DND-41 (cell line): ENCODE data around the gene MRPL55.

Source experiments
- ATAC-seq: fragments of 200-7000 bp; cut with Tn5 transposase; 3 replicates; pipeline ENCODE4 v1.9.1; 2021; ENCODE audit warnings: low read depth; ENCODE audit not compliant: insufficient read depth
- DNase-seq: peaks from one replicate; pipeline ENCODE4 v3.0.0-alpha.2; 2020
- H2AFZ ChIP-seq: 2 replicates; pipeline ENCODE4 v1.6.0; 2012; ENCODE audit warnings: low read depth, low read length
- H3K27ac ChIP-seq: 2 replicates; pipeline ENCODE4 v1.5.1; 2012; ENCODE audit warnings: low read length, inconsistent platforms
- H3K27me3 ChIP-seq: fragments of 200-600 bp; sonication (generic); 2 replicates; pipeline ENCODE4 v1.6.0; 2012; ENCODE audit warnings: low read length, mild to moderate bottlenecking, inconsistent platforms; ENCODE audit not compliant: insufficient read depth, poor library complexity
- H3K36me3 ChIP-seq: 2 replicates; pipeline ENCODE4 v1.5.1; 2012; ENCODE audit warnings: low read length, inconsistent platforms; ENCODE audit not compliant: insufficient read depth
- H3K4me1 ChIP-seq: 2 replicates; pipeline ENCODE4 v1.5.1; 2012; ENCODE audit warnings: mild to moderate bottlenecking, low read length; ENCODE audit not compliant: insufficient read depth
- H3K4me2 ChIP-seq: 2 replicates; pipeline ENCODE4 v1.6.0; 2012; ENCODE audit warnings: mild to moderate bottlenecking, moderate library complexity, low read length, inconsistent platforms; ENCODE audit not compliant: insufficient read depth
- H3K4me3 ChIP-seq, 2 experiments: fragments of 200-600 bp in 1 of 2; shearing (Covaris generic) in 1 of 2; 2 replicates each; pipeline ENCODE4 v1.5.1; 2012 to 2016; ENCODE audit warnings: inconsistent platforms in 2 of 2, low read length in 2 of 2, mild to moderate bottlenecking in 2 of 2, low read depth in 1 of 2, moderate library complexity in 1 of 2
- H3K79me2 ChIP-seq: 2 replicates; pipeline ENCODE4 v1.6.0; 2012; ENCODE audit warnings: low read length, inconsistent platforms; ENCODE audit not compliant: insufficient read depth
- H3K9ac ChIP-seq: 2 replicates; pipeline ENCODE4 v1.6.0; 2012; ENCODE audit warnings: low read depth, mild to moderate bottlenecking, inconsistent platforms, low read length, moderate library complexity
- H3K9me3 ChIP-seq: 2 replicates; pipeline ENCODE4 v1.5.1; 2012; ENCODE audit warnings: low read length, moderate library complexity, mild to moderate bottlenecking, inconsistent platforms; ENCODE audit not compliant: insufficient read depth, severe bottlenecking
- H4K20me1 ChIP-seq: 2 replicates; pipeline ENCODE4 v1.6.0; 2012; ENCODE audit warnings: low read length; ENCODE audit not compliant: insufficient read depth
- EZH2 ChIP-seq: IDR thresholded peaks from 3 replicates; pipeline ENCODE4 v1.6.1; 2012; ENCODE audit warnings: borderline replicate concordance, low read depth, mild to moderate bottlenecking, moderate library complexity, low read length, inconsistent platforms; ENCODE audit not compliant: severe bottlenecking
- TF ChIP-seq, protein P1 (sequence below): IDR thresholded peaks from 2 replicates; pipeline ENCODE4 v1.5.1; 2012; ENCODE audit warnings: borderline replicate concordance, low read length, moderate library complexity, mild to moderate bottlenecking; ENCODE audit not compliant: poor library complexity, severe bottlenecking; ENCODE audit errors: extremely low read depth

Gene MRPL55

DNA sequence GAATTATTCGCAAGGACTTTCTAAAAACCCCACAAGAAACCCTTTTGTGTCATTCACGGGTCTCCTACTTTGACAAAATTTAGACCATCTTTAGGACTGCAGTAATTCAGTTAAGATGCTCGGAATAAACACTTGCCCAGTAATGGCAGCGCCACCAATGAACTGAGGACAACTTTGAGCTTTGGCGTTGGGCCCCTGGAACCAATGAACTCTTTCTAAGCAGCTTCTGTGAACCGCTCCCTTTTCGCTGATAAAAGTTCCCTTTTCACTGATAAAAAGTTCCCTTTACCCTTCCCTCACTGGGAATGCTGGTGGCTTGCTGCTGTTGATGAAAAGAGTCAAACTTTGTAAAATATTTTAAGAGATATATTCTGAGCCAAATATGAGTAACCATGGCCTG, 1.5 kb upstream of the MRPL55 start:
- H3K36me3 ChIP-seq, result peaks cover 24% of the 10 kb centered on the region
- H3K4me2 ChIP-seq, result peak overlapping the region; percentile 91
- DNase-seq, result no peak
- no peak overlapping the region for H2AFZ ChIP-seq
- no peaks in the 10 kb centered on the region for H3K27me3 ChIP-seq
- no peak overlapping the region for H3K4me3 ChIP-seq
- TF ChIP-seq, protein P1, sequence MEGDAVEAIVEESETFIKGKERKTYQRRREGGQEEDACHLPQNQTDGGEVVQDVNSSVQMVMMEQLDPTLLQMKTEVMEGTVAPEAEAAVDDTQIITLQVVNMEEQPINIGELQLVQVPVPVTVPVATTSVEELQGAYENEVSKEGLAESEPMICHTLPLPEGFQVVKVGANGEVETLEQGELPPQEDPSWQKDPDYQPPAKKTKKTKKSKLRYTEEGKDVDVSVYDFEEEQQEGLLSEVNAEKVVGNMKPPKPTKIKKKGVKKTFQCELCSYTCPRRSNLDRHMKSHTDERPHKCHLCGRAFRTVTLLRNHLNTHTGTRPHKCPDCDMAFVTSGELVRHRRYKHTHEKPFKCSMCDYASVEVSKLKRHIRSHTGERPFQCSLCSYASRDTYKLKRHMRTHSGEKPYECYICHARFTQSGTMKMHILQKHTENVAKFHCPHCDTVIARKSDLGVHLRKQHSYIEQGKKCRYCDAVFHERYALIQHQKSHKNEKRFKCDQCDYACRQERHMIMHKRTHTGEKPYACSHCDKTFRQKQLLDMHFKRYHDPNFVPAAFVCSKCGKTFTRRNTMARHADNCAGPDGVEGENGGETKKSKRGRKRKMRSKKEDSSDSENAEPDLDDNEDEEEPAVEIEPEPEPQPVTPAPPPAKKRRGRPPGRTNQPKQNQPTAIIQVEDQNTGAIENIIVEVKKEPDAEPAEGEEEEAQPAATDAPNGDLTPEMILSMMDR, result no peak
- no peak for TF ChIP-seq EZH2
- H4K20me1 ChIP-seq, result peaks cover 4% of the 10 kb centered on the region; the same call in 1 of the 2 replicates
- no peak overlapping the region for H3K27ac ChIP-seq
- H3K4me1 ChIP-seq, result peaks cover 27% of the 10 kb centered on the region
- H3K9ac ChIP-seq, result no peak overlapping the region; the same call in 1 of the 2 replicates
- no peak for ATAC-seq
- H3K79me2 ChIP-seq, result peaks cover 23% of the 10 kb centered on the region
- no peaks in the 10 kb centered on the region for H3K9me3 ChIP-seq

DNA sequence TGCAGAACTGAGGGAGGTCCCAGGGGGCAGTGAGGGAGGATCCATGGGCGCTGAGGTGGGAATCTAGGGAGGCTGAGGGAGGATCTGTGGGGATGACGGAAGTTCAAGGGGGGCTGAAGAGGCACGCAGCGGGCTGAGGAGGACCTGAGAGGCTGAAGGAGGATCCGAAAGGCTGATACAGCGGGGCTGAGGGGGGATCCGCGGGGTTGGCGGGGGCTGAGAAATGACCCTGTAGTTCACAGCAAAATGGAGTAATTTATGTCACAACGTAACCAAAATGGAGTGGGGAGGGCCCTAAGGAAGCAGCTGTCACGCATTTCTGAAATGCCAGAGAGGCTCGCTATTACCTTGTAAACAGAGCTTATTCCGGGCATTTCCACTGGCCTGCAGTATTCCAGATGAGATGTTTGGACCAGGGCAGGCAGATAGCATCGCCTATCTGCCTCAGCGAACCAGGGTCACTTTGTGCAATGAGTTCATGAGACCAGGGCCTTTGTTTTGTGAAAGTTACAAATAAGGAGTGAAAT, 926 bp upstream of the MRPL55 start:
- H3K27ac ChIP-seq, result peak overlapping the region; percentile 75
- TF ChIP-seq, protein P1, result no peak
- TF ChIP-seq EZH2, result no peak

DNA sequence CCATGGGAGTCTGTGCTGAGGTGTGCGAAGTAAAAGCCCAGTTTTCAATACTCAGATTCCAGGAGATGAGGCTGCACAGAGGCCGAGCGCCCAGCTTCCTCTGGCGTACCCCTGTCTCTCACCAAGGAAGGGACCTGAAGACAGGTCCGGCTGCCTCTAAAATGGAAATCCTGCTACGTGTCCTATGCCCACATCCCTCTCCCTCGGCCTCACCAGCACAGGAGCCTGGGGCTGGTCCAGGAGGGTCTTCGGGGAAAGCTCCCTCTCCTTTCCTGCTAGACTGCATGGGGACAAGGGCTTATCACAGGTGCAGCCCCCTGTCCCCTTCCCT, 392 bp downstream of the MRPL55 start:
- Histone ChIP-seq H3K79me2 (peaks cover 36% of the 10 kb centered on the region), H3K4me1 (peaks cover 45% of the 10 kb centered on the region), H3K4me3 (peak overlapping the region; percentile 30 to 84), H3K36me3 (peaks cover 30% of the 10 kb centered on the region), H4K20me1 (peaks cover 4% of the 10 kb centered on the region; the same call in 1 of the 2 replicates), H3K27me3 (no peaks in the 10 kb centered on the region), H3K9me3 (no peaks in the 10 kb centered on the region), H3K27ac (peak overlapping the region; percentile 73), H3K4me2 (peak overlapping the region; percentile 91), H3K9ac (peak overlapping the region; percentile 75), H2AFZ (peak overlapping the region; percentile 83)
- no peak; the same call in 2 of the 3 replicates for ATAC-seq
- peak; percentile 38 for DNase-seq
- no peak for TF ChIP-seq EZH2
- TF ChIP-seq, protein P1, result no peak

More for the DNA sequence above, 926 bp upstream of the MRPL55 start:
- no peak; the same call in 2 of the 3 replicates for ATAC-seq
- peak overlapping the region; percentile 30 to 84; a peak in 3 of 4 replicates for H3K4me3 ChIP-seq
- H3K4me1 ChIP-seq, result peaks cover 32% of the 10 kb centered on the region
- H3K36me3 ChIP-seq, result peaks cover 30% of the 10 kb centered on the region
- DNase-seq, result no peak
- H3K4me2 ChIP-seq, result peak overlapping the region; percentile 91
- H3K79me2 ChIP-seq, result peaks cover 24% of the 10 kb centered on the region
- no peaks in the 10 kb centered on the region for H3K27me3 ChIP-seq
- H4K20me1 ChIP-seq, result peaks cover 4% of the 10 kb centered on the region; the same call in 1 of the 2 replicates
- H3K9me3 ChIP-seq, result no peaks in the 10 kb centered on the region
- peak overlapping the region; percentile 94 for H2AFZ ChIP-seq
- peak overlapping the region; percentile 75 for H3K9ac ChIP-seq
